H1 (cell line): Measurements from ENCODE around the gene MS4A7.

Experiments
- CBX8 ChIP-seq: fragments of 300-800, 300-1000 bp; sonication (generic); IDR thresholded peaks from 2 replicates; pipeline ENCODE4 v1.7.1; 2016; ENCODE audit warnings: low read depth, low read length, borderline replicate concordance
- CREB1 ChIP-seq: IDR thresholded peaks from 2 replicates; pipeline ENCODE4 v1.6.1; 2012; ENCODE audit warnings: inconsistent platforms
- HDAC2 ChIP-seq, 2 experiments: fragments of 300-600 bp in 1 of 2; sonication (generic) in 1 of 2; IDR thresholded peaks; 2 replicates each; pipeline ENCODE4 v1.6.1; 2011 to 2012; ENCODE audit warnings: low read depth in 2 of 2, low read length in 2 of 2, mild to moderate bottlenecking in 2 of 2, moderate library complexity in 2 of 2, borderline replicate concordance in 1 of 2, inconsistent platforms in 1 of 2
- KDM1A ChIP-seq: fragments of 200-600, 300-600 bp; sonication (generic); IDR thresholded peaks from 2 replicates; pipeline ENCODE4 v1.7.1; 2016; ENCODE audit warnings: mild to moderate bottlenecking, low read length, borderline replicate concordance
- POLR2A ChIP-seq, 2 experiments: IDR thresholded peaks; 1 replicate in 1 of 2; 2 replicates in 1 of 2; pipeline ENCODE4 v1.6.1; 2011; ENCODE audit warnings: low read depth in 2 of 2, low read length in 2 of 2, mild to moderate bottlenecking in 2 of 2; ENCODE audit errors: control extremely low read depth in 1 of 2
- POLR2AphosphoS5 ChIP-seq: IDR thresholded peaks from 2 replicates; pipeline ENCODE4 v1.6.1; 2011; ENCODE audit warnings: low read depth, low read length
- SIN3A ChIP-seq, 2 experiments: IDR thresholded peaks in 1 of 2; conservative IDR thresholded peaks in 1 of 2; 2 replicates each; pipeline ENCODE4 v1.6.1; 2011 to 2012; ENCODE audit warnings: low read length in 2 of 2, improper control_type of control experiment in 1 of 2, low read depth in 1 of 2, mild to moderate bottlenecking in 1 of 2
- SUZ12 ChIP-seq: fragments of 200-600 bp; sonication (generic); IDR thresholded peaks from 2 replicates; pipeline ENCODE4 v1.6.1; 2012; ENCODE audit warnings: mild to moderate bottlenecking, inconsistent platforms, low read length, moderate library complexity, mixed read lengths
- TBP ChIP-seq: IDR thresholded peaks from 2 replicates; pipeline ENCODE4 v1.6.1; 2011; ENCODE audit warnings: low read depth, low read length, improper control_type of control experiment
- TF ChIP-seq, protein P1 (sequence below), 3 experiments: IDR thresholded peaks; 1 replicate in 2 of 3; 2 replicates in 1 of 3; pipeline versions ENCODE4 v1.5.1 to v1.6.1; 2011; ENCODE audit warnings: low read length in 3 of 3, mild to moderate bottlenecking in 3 of 3, inconsistent platforms in 2 of 3, low read depth in 1 of 3, moderate library complexity in 1 of 3; ENCODE audit not compliant: insufficient read depth in 1 of 3; ENCODE audit errors: control extremely low read depth in 1 of 3

DNA sequence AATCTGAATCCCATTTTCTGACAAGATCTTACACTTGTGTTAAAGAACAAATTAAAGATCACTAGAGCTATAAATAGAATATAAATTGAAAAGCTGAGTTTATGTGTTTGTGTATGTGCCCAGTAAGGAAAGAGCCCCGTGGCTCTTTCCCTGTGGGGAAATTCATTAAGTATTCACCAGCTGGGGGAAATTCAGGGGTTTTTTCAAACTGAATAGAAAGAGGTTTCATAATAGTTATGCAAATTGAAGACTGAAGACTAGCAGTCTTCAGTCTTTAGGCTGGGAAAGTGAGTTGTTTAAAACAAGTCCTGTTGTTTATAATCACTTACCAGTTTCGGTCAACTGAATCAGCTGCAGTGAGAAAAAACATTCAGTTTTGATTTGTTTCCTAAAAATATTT, 11.3 kb upstream of the MS4A7 start:
- TF ChIP-seq HDAC2 (IDR thresholded peaks at IDR 0.05; ENCODE audit: borderline replicate concordance in 1 of 2, low read depth in 2 of 2, low read length in 2 of 2) (no peak), CBX8 (no peak), TBP (no peak), SUZ12 (no peak), POLR2A (IDR thresholded peaks at IDR 0.05; ENCODE audit: control extremely low read depth in 1 of 2, low read depth in 2 of 2, low read length in 2 of 2) (no peak), KDM1A (no peak), SIN3A (conservative IDR thresholded peaks at IDR 0.05 in 1 of 2, IDR thresholded peaks at IDR 0.05 in 1 of 2; ENCODE audit: low read depth in 1 of 2, low read length in 2 of 2) (no peak), CREB1 (no peak), POLR2AphosphoS5 (no peak)
- TF ChIP-seq, protein P1, sequence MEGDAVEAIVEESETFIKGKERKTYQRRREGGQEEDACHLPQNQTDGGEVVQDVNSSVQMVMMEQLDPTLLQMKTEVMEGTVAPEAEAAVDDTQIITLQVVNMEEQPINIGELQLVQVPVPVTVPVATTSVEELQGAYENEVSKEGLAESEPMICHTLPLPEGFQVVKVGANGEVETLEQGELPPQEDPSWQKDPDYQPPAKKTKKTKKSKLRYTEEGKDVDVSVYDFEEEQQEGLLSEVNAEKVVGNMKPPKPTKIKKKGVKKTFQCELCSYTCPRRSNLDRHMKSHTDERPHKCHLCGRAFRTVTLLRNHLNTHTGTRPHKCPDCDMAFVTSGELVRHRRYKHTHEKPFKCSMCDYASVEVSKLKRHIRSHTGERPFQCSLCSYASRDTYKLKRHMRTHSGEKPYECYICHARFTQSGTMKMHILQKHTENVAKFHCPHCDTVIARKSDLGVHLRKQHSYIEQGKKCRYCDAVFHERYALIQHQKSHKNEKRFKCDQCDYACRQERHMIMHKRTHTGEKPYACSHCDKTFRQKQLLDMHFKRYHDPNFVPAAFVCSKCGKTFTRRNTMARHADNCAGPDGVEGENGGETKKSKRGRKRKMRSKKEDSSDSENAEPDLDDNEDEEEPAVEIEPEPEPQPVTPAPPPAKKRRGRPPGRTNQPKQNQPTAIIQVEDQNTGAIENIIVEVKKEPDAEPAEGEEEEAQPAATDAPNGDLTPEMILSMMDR (IDR thresholded peaks at IDR 0.05; ENCODE audit: control extremely low read depth in 1 of 3, insufficient read depth in 1 of 3, low read depth in 1 of 3, low read length in 3 of 3), result no peak
